GM21786 (cell line): ENCODE data around the gene LRR1.
"Not testable (repeated sequence)": the region's sequence is repeated elsewhere in the genome, so short reads cannot be mapped to it uniquely, and the experiment has no call there.

Source experiments
- ATAC-seq: cut with Tn5 transposase; IDR thresholded peaks from one replicate; pipeline ENCODE4 v1.9.1; 2021; ENCODE audit not compliant: unreplicated experiment

LRR1 gene

DNA sequence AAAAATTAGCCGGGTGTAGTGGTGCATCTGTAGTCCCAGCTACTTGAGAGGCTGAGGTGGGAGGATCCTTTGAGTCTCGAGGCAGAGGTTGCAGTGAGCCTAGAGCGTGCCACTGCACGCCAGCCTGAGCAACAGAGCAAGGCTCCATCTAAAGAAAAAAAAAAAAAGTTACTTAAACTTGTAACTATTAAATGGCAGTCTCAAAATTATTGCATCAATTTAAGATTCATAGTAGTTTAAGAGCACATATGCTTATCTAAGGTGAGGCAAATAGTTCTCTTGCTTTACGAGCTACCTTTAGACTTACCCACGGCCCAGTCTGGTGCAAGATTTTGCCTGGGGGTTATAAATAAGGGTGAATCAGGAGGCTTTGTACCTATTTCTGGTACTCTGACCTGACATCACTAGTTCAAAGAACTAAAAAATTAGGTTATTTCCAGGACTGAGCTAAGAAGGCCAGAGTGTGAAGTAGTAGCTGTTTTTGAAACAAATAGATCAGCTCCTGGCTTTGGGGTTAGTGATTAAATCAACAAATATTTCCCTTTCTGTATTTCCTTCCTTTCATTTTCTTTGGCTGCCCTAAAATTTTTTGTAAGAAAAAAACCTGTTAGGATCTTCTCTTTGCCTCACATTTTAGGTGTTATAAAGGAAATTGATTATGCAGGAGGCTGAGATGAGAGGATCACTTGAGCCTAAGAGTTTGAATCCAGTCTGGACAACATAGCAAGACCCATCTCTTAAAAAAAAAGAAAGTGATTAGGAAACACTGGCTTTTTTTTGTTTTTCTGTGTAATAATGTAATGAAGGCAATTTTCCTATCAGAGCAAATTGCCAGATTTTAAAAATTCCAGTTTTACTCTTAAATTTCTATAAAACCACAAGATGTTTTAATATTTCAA lies 25.4 kb downstream of the LRR1 start:
- no peak for ATAC-seq

DNA sequence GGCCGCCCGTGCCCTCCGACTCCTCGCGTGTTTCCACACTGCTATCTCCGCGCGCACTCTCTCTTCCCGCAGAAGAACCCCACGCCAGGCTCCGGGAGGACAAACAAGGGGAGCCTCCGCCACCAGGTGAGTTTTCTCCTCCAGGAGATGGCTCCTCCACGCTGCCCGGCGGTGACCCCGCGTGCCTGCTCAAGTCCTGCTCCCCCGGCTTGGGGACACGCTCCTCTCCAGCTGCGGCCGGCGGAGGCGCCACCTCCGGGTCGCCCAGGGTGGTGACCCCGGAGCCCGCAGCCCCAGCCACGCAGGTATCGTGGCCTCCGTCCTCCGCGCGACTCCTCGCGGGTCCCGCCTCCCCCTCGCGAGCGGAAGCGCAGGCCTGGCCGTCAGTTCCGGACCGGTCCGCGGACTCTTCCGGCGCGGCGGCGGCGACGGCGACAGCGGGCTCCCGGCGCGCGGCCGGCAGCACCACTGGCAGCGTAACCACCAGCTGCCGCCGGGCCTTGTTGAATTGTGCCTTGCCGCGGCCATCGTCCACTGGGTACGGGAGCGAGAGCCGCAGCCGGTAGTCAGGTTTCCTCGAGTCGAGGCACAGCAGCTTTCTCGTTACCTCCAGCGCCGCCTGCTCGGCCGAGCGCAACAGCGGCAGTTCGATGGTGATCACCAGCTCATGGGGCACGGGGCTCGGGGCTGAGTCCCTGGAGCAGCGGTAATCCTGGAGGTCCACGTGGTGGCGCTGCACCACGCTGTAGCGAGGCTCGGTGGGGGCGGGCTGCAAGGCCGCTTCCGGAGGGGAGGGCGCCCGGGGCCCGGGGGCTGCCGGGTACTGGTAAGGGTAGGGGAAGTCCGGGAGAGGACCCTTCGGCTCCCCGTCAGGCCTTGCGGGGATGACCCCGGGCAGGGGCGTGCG lies 35.2 kb downstream of the LRR1 start:
- ATAC-seq: peak; percentile 78

DNA sequence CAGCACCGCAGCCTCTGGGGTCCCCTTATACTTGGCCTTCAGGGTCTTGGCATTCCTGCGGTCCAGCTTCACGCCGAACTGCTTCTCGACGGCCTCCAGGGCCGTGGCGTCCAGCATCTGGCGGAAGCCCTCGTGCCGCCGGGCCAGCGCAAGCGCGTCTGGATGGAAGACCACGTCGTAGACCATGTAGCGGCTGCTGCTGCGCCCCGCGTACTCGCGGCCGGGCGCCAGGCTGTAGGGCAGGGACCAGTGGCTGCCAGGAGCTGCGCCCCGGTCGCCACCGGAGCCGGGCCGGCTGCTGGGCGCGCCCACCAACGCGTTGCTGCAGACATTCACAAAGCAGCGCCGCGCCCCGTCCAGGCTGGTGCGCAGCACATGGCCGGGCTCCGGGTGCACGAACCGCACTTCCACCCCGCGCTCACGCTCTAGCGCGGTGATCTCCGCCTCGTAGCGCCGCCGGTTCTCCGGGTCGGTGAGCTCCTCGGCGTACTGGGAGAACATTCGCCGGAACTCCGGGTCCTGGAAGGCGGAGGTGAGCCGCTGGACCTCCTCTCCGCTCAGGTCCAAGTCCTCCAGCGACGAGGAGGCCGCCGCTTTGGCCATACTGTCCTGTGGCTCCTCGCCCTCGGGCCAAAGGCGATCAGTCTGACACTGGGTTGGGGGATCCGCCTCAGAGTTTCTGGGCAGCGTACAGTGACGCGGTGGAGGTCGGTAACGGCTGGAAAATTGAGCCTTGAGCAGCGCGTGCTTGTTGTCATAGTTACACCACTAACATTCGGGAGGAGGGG lies 36.0 kb downstream of the LRR1 start, which contains the start of gene DNAAF2:
TSS of gene DNAAF2 (minus strand) at position 698 of the 788 bp plus-strand sequence. CDS start at position 603, 95 bp downstream.
- ATAC-seq: peak; percentile 30

DNA sequence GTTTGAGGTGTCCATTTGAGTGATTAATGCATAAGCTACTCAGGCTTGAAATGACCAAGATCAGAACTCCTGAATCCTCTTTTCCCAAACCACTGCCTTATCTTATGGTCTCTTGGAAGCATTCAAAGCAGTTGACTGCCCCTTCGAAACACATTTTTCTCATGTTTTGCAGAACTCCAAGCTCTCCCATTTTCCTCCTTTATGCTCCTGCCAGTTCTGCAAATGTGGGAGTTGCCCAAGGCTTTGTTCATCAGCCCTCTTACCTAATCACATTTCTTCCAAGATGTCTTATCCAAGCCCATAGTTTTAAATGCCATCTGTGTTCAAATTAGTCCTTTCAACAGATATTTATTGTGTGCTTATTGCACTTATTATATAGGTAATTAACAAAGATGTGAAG lies 38.1 kb downstream of the LRR1 start:
- ATAC-seq: no peak

DNA sequence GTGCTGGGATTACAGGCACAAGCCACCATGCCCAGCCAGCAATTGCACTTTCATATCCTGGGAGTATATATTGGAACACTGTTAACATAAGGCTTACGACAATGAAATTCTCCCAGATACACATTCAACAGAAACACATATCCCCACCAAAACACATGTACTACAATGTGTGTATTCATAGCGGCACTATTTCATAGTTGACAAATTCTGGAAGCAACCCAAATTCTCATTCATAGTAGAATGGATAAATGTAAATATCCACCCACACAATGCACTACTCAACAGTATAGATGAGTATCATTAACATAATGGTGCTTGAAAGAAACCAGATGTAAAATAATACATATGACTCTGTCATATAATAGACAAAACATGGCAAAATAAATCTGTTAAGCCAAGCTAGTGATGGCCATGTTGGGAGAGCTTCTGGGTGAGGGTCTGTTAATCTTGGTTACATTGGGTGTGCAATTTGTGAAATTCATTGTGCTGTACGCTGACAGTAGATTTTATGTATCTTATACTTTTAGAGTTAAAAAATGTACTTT lies 38.9 kb downstream of the LRR1 start:
- ATAC-seq: no peak

DNA sequence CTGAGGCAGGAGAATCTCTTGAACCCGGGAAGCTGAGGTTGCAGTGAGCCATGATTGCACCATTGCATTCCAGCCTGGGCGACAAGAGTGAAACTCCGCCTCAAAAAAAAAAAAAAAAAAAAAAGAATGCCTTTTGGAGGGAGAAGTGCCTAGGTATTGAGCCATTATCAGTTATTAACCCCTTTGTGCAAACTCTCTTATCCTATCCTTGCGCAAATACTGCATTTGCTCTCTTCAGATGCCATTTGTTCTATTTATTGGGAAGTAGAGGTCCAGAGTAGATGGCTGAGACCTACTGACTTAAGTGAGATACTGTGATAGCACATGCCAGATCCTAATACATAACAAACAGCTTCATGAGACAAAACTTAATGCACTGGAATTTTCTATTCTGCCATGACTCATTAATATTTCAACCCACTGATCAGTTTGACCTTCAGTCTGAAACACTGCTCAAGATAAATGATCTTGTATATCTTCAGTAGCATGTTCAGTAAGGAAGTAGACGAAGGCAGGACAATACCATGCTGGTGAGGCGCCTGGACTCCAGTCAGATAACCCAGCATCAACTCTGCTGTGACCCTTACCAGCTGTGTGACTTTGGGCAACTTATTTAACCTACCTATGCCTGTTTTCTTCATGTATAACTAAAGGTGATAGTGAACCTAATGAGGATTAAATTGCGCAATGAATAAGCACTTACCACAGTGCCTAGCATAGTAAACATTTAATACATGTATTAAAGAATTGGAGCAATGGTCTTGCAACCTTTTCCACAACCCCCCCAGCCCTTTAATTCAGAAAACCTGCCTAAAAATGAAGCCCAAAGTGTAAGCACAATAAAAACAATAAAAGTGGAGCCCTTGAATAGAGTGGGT lies 42.0 kb downstream of the LRR1 start:
- ATAC-seq: no peak

DNA sequence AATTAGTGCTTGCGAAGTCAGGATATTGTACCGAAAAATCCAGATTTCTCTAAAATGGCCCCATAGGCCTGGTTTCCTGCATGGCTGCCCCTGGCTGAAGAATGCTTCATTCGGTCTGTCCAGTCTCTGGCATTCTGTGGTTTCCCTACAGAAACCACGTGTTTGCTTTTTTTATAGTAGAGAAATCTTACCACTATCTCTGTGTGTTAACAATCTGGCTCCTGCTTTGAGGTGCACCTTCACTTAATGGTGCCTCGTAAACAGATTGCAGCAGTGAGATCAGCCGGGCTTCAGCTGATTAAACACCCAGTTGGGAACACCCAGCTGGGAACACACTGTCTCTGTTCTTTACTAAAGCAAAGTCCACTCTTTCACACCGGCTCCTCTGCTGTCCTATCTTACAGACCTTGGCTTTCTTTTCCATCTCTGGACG lies 43.0 kb downstream of the LRR1 start:
- no peak for ATAC-seq

DNA sequence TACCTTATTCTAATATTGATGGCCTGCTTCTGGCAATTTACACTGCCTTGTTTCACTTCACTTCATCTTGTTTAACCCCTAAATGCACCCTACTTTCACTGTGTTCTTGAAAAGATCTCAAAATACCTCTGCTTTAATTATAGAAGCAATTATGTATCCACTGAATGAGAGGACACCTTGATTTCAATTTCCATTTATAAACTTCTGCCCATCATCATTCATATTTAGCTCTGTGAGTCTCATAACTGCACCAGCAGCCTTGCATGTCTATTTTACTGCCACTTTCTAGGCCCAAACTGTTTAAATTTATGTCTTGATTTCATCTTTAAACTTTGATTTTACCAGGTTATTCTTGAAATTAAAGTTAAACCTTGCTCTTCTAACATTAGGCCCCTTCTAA lies 43.4 kb downstream of the LRR1 start:
- no peak for ATAC-seq

DNA sequence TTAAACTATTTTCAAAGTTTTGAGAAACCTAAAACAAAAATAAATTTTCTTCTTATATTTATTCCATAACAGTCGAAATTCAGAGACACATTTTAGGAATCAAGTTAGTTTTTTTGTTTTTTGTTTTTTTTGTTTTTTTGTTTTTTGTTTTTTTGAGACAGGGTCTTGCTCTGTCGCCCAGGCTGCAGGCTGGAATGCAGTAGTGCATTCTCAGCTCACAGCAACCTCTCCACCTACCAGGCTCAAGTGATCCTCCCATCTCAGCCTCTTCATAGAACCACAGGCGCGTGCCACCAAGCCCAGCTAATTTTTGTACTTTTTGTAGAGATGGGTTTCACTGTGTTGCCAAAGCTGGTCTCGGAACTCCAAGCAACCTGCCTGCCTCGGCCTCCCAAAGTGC lies 54.8 kb downstream of the LRR1 start:
- no peak for ATAC-seq

DNA sequence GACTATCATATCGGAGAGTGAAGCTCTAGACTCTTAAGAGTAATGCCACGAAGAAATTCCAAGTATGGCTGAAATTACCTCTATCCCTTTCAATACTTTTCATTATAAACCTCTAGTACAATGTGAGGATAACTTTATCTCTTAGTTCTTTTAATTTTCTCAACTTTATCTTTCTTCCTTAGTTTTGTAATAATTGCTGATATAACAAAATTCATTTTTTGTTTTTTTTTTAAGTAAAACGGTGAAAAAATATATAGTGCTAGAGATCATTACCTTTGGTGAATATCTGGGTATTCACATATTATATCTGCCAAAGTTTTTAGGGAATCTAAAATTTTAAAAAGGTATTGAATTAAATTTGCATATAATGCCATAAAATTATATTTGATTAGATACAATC lies 55.8 kb downstream of the LRR1 start:
- no peak for ATAC-seq

DNA sequence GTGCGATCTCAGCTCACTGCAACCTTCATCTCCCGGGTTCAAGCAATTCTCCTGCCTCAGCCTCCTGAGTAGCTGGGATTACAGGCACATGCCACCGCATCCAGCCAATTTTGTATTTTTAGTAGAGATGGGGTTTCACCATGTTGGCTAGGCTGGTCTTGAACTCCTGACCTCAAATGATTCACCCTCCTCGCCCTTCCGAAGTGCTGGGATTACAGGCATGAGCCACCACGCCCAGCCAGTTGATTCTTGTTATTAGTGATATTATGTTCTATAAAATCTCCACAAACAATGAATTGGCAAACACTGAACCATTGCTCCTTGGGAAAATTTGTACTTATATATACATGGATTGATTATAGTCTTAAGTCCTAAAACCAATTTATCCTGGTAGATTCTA lies 58.8 kb downstream of the LRR1 start:
- ATAC-seq: not testable (repeated sequence)

DNA sequence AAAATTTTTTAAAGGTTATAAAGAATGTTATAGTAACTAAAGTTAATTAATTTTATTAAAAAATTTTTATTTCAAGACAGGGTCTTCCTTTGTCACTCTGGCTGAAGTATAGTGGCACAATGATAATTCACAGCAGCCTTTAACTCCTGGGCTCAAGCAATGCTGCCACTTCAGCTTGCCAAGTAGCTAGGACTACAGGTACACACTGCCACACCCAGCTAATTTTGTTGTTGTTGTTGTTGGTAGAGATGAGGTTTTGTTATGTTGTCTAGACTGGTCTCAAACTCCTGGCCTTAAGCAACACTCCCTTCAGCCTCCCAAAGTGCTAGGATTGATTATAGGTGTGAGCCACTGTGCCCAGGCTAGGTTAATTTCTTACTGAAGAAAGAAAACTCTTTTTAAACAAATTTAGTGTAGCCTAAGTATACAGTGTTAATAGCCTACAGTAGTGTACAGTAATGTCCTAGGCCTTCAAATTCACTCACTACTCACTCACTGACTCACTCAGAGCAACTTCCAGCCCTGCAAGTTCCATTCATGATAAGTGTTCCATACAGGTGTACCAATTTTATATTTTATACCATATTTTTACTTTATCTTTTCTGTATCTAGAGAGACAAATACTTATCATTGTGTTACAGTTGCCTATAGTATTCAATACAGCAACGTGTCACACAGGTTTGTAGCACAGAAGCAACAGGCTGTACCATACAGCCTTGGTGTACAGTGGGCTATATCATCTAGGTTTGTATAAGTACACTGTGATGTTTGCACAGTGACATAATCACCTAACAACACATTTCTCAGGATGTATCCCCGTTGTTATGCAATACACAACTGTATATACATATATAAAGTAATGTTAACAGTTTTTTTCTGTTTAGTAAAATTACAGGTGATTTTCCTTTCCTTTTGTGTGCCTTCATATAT lies 61.1 kb downstream of the LRR1 start:
- no peak for ATAC-seq
